HEK293 (cell line): ENCODE results near the gene FUOM.
"Not testable (repeated sequence)": the region's sequence is repeated elsewhere in the genome, so short reads cannot be mapped to it uniquely, and the experiment has no call there.

Experiments used
- CTCF ChIA-PET: fragments of 350-600 bp; formaldehyde crosslinking; extraction: SDS; loops from one replicate; lab custom pipeline; 2021; ENCODE audit warnings: antibody characterized with exemption; lab: Yijun Ruan, JAX
- POLR2A ChIA-PET: fragments of 300-600 bp; formaldehyde crosslinking; extraction: SDS; loops from one replicate; lab custom pipeline; 2020; ENCODE audit warnings: antibody characterized with exemption, inconsistent platforms; lab: Yijun Ruan, JAX
- H3K27ac ChIP-seq: fragments of 200-500 bp; sonication (Bioruptor generic); 2 replicates; pipeline ENCODE4 v1.5.1; 2014; ENCODE audit warnings: low read depth, low read length, control low read depth, inconsistent platforms; ENCODE audit errors: extremely low read depth
- H3K36me3 ChIP-seq, 2 experiments: fragments of 200-500 bp in 1 of 2; sonication (Bioruptor generic) in 1 of 2; 1 replicate in 1 of 2; 2 replicates in 1 of 2; pipeline ENCODE4 v1.5.1; 2014 to 2017; ENCODE audit warnings: inconsistent platforms in 2 of 2, low read length in 2 of 2; ENCODE audit not compliant: control insufficient read depth in 2 of 2, insufficient read depth in 1 of 2
- H3K4me1 ChIP-seq: fragments of 200-500 bp; sonication (Bioruptor generic); 2 replicates; pipeline ENCODE4 v1.5.1; 2014; ENCODE audit warnings: mild to moderate bottlenecking, low read length, inconsistent platforms; ENCODE audit not compliant: control insufficient read depth, insufficient read depth
- H3K4me3 ChIP-seq: 2 replicates; pipeline ENCODE4 v1.5.1; 2011; ENCODE audit warnings: low read depth, mild to moderate bottlenecking, control low read depth, low read length, moderate library complexity
- H3K9me3 ChIP-seq: fragments of 200-500 bp; sonication (Bioruptor generic); 2 replicates; pipeline ENCODE4 v1.5.1; 2014; ENCODE audit warnings: low read depth, low read length, inconsistent platforms; ENCODE audit not compliant: control insufficient read depth, insufficient read depth
- BCL11A ChIP-seq: fragments of 450-650 bp; formaldehyde crosslinking; IDR thresholded peaks from 2 replicates; pipeline ENCODE4 v1.5.1; 2016; ENCODE audit warnings: low read depth, missing biosample characterization, missing genetic modification characterization
- BCL6B ChIP-seq: fragments of 450-650 bp; formaldehyde crosslinking; IDR thresholded peaks from 2 replicates; pipeline ENCODE4 v1.5.1; 2017; ENCODE audit warnings: missing biosample characterization, missing genetic modification characterization
- SETDB1 ChIP-seq: IDR thresholded peaks from one replicate; pipeline ENCODE4 v1.6.1; 2017; ENCODE audit warnings: mild to moderate bottlenecking, low read length, moderate library complexity, mixed read lengths; ENCODE audit not compliant: insufficient read length
- SP2 ChIP-seq: fragments of 450-650 bp; formaldehyde crosslinking; IDR thresholded peaks from 2 replicates; pipeline ENCODE4 v1.5.1; 2016; ENCODE audit warnings: missing biosample characterization, missing genetic modification characterization
- WT1 ChIP-seq: fragments of 450-650 bp; formaldehyde crosslinking; IDR thresholded peaks from 2 replicates; pipeline ENCODE4 v1.5.1; 2016; ENCODE audit warnings: missing biosample characterization, missing genetic modification characterization
- ZBTB26 ChIP-seq: fragments of 450-650 bp; formaldehyde crosslinking; optimal IDR thresholded peaks from 2 replicates; pipeline ENCODE3; 2016; ENCODE audit warnings: missing biosample characterization, mild to moderate bottlenecking, missing genetic modification characterization
- ZBTB49 ChIP-seq: fragments of 450-650 bp; formaldehyde crosslinking; IDR thresholded peaks from 2 replicates; pipeline ENCODE4 v1.5.1; 2016; ENCODE audit warnings: missing biosample characterization, missing genetic modification characterization, low read depth
- ZNF174 ChIP-seq: fragments of 450-650 bp; formaldehyde crosslinking; IDR thresholded peaks from 2 replicates; pipeline ENCODE4 v1.5.0; 2017; ENCODE audit warnings: missing biosample characterization, mild to moderate bottlenecking, missing genetic modification characterization
- ZNF280D ChIP-seq: fragments of 450-650 bp; formaldehyde crosslinking; IDR thresholded peaks from 2 replicates; pipeline ENCODE4 v1.5.1; 2016; ENCODE audit warnings: missing biosample characterization, missing genetic modification characterization
- ZNF324 ChIP-seq: fragments of 450-650 bp; formaldehyde crosslinking; IDR thresholded peaks from 2 replicates; pipeline ENCODE4 v1.5.1; 2016; ENCODE audit warnings: missing biosample characterization, missing genetic modification characterization
- ZNF366 ChIP-seq: fragments of 450-650 bp; formaldehyde crosslinking; conservative IDR thresholded peaks from 2 replicates; pipeline ENCODE4 v1.5.1; 2016; ENCODE audit warnings: missing biosample characterization, missing genetic modification characterization
- ZNF513 ChIP-seq: fragments of 450-650 bp; IDR thresholded peaks from 2 replicates; pipeline ENCODE4 v1.5.1; 2018; ENCODE audit warnings: missing biosample characterization, missing genetic modification characterization
- ZNF600 ChIP-seq: fragments of 450-650 bp; formaldehyde crosslinking; IDR thresholded peaks from 2 replicates; pipeline ENCODE4 v1.5.1; 2016; ENCODE audit warnings: missing biosample characterization, missing genetic modification characterization
- ZNF629 ChIP-seq: fragments of 450-650 bp; formaldehyde crosslinking; IDR thresholded peaks from 2 replicates; pipeline ENCODE4 v1.5.1; 2017; ENCODE audit warnings: missing biosample characterization, missing genetic modification characterization
- ZNF843 ChIP-seq: fragments of 450-650 bp; formaldehyde crosslinking; IDR thresholded peaks from 2 replicates; pipeline ENCODE4 v1.5.1; 2016; ENCODE audit warnings: missing biosample characterization, missing genetic modification characterization
- ZSCAN4 ChIP-seq: fragments of 450-650 bp; formaldehyde crosslinking; IDR thresholded peaks from 2 replicates; pipeline ENCODE4 v1.5.1; 2017; ENCODE audit warnings: missing biosample characterization, missing genetic modification characterization
- ZSCAN5A ChIP-seq: fragments of 450-650 bp; formaldehyde crosslinking; IDR thresholded peaks from 2 replicates; pipeline ENCODE4 v1.5.1; 2016; ENCODE audit warnings: missing biosample characterization, missing genetic modification characterization
- ZXDB ChIP-seq: fragments of 450-650 bp; formaldehyde crosslinking; IDR thresholded peaks from 2 replicates; pipeline ENCODE4 v1.5.1; 2016; ENCODE audit warnings: missing biosample characterization, missing genetic modification characterization

Gene FUOM

GRCh38 chr10:133320852-133321422, 36.9 kb downstream of the FUOM start:
- H3K36me3 ChIP-seq, H3K4me3 ChIP-seq, POLR2A ChIA-PET, H3K9me3 ChIP-seq, H3K4me1 ChIP-seq, H3K27ac ChIP-seq: not testable (repeated sequence)
- CTCF ChIA-PET, result interaction anchor here (1.6 to 1.8 kb wide), 2 partner anchors 9 to 13 kb away, joined by 3 to 9 read pairs; no protein-coding TSS in a partner anchor
- peak; percentile 49 for TF ChIP-seq SP2

GRCh38 chr10:133318494-133319127, 39.2 kb downstream of the FUOM start:
- Histone ChIP-seq H3K4me3 (peak overlapping the region; percentile 48), H3K36me3 (no peaks in the 10 kb centered on the region), H3K27ac (peak overlapping the region; percentile 74; the same call in 1 of the 2 replicates), H3K9me3 (no peaks in the 10 kb centered on the region), H3K4me1 (no peaks in the 10 kb centered on the region)
- CTCF ChIA-PET, result interaction anchor here (1.1 to 1.6 kb wide), 3 partner anchors 9 to 175 kb away, joined by 3 to 7 read pairs (median 7); no protein-coding TSS in a partner anchor
- POLR2A ChIA-PET, result no interaction called here
- TF ChIP-seq SETDB1, result no peak
- no peak for TF ChIP-seq ZNF513 (tag by site-specific recombination)
- peak; percentile 78 for TF ChIP-seq ZNF600 (tag by site-specific recombination)
- TF ChIP-seq ZNF366 (tag by site-specific recombination), result peak; percentile 64
- 0 out of 2 replicates have a peak, but pooled peaks have one; percentile 35 for TF ChIP-seq ZSCAN5A (tag by site-specific recombination)
- peak; percentile 71 for TF ChIP-seq ZNF629 (tag by site-specific recombination)
- TF ChIP-seq ZSCAN4, result peak; percentile 57; the same call in 1 of the 2 replicates
- peak; percentile 73; the same call in 1 of the 2 replicates for TF ChIP-seq ZXDB (tag by site-specific recombination)
- TF ChIP-seq WT1 (tag by site-specific recombination), result peak; percentile 62
- TF ChIP-seq ZBTB26 (tag by site-specific recombination), result peak; percentile 88
- no peak for TF ChIP-seq ZBTB49 (tag by site-specific recombination)
- TF ChIP-seq ZNF324 (tag by site-specific recombination), result peak; percentile 85
- TF ChIP-seq ZNF843, result no peak; the same call in 1 of the 2 replicates
- no peak for TF ChIP-seq ZNF174 (tag by site-specific recombination)
- TF ChIP-seq BCL6B (tag by site-specific recombination), result no peak
- TF ChIP-seq BCL11A (tag by site-specific recombination), result peak; percentile 57; the same call in 1 of the 2 replicates
- 0 out of 2 replicates have a peak, but pooled peaks have one; percentile 23 for TF ChIP-seq ZNF280D (tag by site-specific recombination)
